ENCODE data around the gene FMO5. TPM values are rescaled to one million over a fixed set of nuclear protein-coding genes. Genes with fewer than 3 reads are reported as not detected.

The FMO5 gene
- total RNA-seq, 4 donors from 2014 or later = 2.1 to 3.9 (median 3.8) TPM

DNA sequence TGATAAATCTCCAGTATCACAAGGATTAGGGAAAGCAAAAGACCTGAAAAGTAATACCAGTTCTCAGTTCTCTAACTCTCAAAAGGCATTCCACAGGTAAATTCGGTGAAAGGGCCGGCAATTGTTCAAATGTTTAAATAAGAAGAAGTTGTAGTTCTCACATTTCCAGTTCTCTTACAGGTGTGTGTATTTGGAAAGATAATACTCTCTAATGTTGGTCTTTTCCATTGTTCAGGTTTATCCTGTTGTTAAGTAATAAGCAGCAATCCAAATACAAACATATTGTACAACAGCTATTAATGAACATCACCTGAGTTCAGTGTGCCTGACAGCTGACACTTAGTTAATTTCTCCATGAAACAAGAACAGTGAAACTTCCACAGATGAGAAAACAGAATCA is 39.7 kb downstream of the FMO5 start:
- no peaks in the 10 kb centered on the region for H3K9me3 ChIP-seq
- H3K27me3 ChIP-seq = no peaks in the 10 kb centered on the region
- DNase-seq = no peak
- H3K4me3 ChIP-seq = no peak overlapping the region
- no peaks in the 10 kb centered on the region for H3K4me1 ChIP-seq
- no peak overlapping the region for H3K27ac ChIP-seq
- TF ChIP-seq POLR2A (IDR thresholded peaks at IDR 0.05) = no peak
- TF ChIP-seq, protein P1, sequence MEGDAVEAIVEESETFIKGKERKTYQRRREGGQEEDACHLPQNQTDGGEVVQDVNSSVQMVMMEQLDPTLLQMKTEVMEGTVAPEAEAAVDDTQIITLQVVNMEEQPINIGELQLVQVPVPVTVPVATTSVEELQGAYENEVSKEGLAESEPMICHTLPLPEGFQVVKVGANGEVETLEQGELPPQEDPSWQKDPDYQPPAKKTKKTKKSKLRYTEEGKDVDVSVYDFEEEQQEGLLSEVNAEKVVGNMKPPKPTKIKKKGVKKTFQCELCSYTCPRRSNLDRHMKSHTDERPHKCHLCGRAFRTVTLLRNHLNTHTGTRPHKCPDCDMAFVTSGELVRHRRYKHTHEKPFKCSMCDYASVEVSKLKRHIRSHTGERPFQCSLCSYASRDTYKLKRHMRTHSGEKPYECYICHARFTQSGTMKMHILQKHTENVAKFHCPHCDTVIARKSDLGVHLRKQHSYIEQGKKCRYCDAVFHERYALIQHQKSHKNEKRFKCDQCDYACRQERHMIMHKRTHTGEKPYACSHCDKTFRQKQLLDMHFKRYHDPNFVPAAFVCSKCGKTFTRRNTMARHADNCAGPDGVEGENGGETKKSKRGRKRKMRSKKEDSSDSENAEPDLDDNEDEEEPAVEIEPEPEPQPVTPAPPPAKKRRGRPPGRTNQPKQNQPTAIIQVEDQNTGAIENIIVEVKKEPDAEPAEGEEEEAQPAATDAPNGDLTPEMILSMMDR (IDR thresholded peaks at IDR 0.05) = no peak
- H3K36me3 ChIP-seq = no peaks in the 10 kb centered on the region
- intact Hi-C loops (cut with DNase I; ENCODE audit: low total_unique reads) = no loop called here

DNA sequence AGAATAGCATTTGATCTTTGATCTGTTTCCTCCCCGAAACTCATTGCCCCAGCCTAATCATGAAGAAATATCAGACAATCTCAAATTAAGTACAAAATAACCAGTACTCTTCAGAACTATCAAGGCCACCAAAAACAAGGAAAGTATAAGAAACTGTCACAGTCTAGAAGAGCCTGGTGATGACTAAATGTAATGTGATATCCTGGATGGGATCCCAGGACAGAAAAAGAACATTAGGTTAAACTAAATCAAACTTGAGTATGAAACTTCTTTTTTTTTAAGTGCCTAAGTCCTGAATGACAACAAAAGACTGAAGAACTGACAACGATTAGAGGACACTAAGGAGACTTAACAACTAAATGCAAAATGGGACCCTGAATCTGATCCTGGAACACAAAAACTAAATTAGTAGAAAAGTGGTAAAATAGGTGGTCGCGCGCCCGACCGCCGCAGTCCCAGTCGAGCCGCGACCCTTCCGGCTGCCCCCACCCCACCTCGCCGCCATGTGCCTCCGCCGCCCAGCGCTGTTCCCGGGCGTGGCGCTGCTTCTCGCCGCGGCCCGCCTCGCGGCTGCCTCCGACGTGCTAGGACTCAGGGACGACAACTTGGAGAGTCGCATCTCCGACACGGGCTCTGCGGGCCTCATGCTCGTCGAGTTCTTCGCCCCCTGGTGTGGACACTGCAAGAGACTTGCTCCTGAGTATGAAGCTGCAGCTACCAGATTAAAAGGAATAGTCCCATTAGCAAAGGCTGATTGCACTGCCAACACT is 47.3 kb downstream of the FMO5 start:
- peak overlapping the region; percentile 4 to 18 for H3K27ac ChIP-seq

DNA sequence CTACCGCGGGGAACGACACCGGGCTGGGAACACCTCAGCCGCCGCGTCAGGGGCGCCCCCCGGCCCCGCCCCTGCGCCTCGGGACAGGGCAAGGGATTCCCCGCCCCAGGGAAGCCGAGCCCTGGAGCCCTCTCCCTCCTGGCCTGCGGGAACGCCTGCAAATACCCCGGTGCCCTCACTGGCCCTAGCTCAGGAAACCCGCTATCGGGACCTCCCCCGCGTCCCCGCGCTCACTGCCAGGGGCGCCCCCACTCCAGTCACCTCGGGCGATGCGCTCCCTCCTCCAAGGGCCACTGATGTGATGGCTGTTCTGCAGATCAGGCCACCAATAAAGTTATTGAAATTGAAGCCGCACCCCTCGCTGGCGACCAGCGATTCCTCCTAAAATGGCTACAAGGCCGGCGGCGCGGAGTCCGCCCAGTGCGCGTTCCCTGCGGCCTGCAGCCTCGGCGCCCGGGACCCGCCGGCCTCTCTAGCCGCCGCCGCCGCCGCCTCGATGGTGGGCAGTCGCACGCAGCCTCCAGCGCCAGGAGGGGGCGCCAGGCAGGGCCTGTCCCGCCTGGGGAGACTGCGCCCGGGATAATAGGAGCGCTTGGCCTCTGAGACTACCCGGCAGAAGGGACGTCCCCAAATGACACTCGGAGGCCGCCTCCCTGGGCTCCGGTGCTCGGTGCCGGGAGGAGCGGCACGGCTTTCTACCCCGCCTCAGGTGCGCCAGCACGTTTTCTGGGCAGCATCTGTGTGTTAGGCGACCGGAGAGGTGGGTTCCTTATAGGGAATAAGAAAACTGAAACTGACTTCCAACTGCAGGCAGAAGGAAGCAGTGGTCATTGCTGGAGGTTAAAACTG is 52.7 kb downstream of the FMO5 start, which contains the start of gene PRKAB2:
Gene PRKAB2 (minus strand): TSS at position 303 of the 849 bp plus-strand sequence. CDS start 326 bp downstream, outside the sequence.
- H3K36me3 ChIP-seq = no peaks in the 10 kb centered on the region
- TF ChIP-seq, protein P1 (IDR thresholded peaks at IDR 0.05) = peak; percentile 87 to 96 (median 94)
- TF ChIP-seq POLR2A (IDR thresholded peaks at IDR 0.05) = peak; percentile 35 to 73
- H3K27ac ChIP-seq = peak within 1 kb of the TSS; percentile 95 to 97
- H3K9me3 ChIP-seq = no peaks in the 10 kb centered on the region
- H3K27me3 ChIP-seq = no peaks in the 10 kb centered on the region
- peaks cover 5 to 7% of the 10 kb centered on the region in 2 donors for H3K4me1 ChIP-seq
- peak; percentile 95 to 96 for DNase-seq
- intact Hi-C loops (cut with DNase I; ENCODE audit: low total_unique reads) = loop anchor here (5.0 kb wide), 1 partner anchor 70 kb away; the partner anchor contains the start of gene CHD1L
- H3K4me3 ChIP-seq = peak within 1 kb of the TSS; percentile 80 to 87

More for the DNA sequence above, 47.3 kb downstream of the FMO5 start:
- Histone ChIP-seq H3K4me1 (peaks cover 0 to 5% of the 10 kb centered on the region in 2 donors), H3K36me3 (no peaks in the 10 kb centered on the region), H3K4me3 (peak overlapping the region in 1 of 2 donors; percentile 0), H3K9me3 (no peaks in the 10 kb centered on the region), H3K27me3 (no peaks in the 10 kb centered on the region)
- peak in 1 of 2 donors; percentile 19 for DNase-seq
- intact Hi-C loops (cut with DNase I; ENCODE audit: low total_unique reads) = no loop called here
- no peak for TF ChIP-seq POLR2A (IDR thresholded peaks at IDR 0.05)
- TF ChIP-seq, protein P1 (IDR thresholded peaks at IDR 0.05) = no peak

DNA sequence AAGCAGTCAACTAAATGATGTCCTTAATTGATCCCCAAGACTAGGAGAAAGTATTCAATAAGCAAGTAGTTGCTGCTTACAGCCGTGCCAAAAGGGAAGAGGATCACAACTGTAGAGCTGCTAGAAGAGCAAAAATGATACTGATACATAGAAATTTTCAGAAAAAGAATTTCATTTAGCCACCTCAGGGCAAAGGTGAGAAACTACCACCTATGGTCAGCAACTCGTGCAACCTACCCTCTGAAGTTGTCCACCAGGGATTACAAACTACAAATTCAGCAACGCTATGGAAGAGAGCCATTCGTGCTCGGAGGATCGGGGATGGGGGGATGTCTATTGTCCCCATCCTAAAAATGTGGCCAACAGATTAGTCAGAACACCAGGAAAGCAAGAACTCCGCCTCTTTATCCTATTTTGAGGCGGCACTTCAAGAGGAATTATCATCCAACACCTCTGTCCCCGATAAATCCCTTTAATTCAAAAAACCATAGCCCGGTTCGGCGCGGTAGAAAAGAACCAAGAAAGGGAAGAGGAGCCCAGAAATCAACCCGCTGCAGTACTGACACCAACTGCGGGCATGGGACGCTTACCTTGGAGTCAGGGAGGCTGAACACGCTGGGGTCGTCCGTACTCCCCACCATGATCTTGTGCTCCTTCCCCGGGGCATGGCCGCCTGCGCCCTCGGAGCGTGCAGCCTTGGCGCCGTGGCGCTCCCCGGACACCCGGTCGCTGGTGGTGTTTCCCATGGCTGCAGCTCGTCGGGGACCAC is 53.6 kb downstream of the FMO5 start:
- H3K36me3 ChIP-seq = no peaks in the 10 kb centered on the region
- H3K27me3 ChIP-seq = no peaks in the 10 kb centered on the region
- DNase-seq = no peak
- H3K27ac ChIP-seq = peak overlapping the region; percentile 95 to 97
- H3K4me1 ChIP-seq = peaks cover 5 to 7% of the 10 kb centered on the region in 2 donors
- no peak for TF ChIP-seq POLR2A (IDR thresholded peaks at IDR 0.05)
- TF ChIP-seq, protein P1 (IDR thresholded peaks at IDR 0.05) = no peak
- H3K4me3 ChIP-seq = peak overlapping the region; percentile 80 to 87
- intact Hi-C loops (cut with DNase I; ENCODE audit: low total_unique reads) = loop anchor here (5.0 kb wide), 1 partner anchor 71 kb away; the partner anchor contains the start of gene CHD1L
- no peaks in the 10 kb centered on the region for H3K9me3 ChIP-seq
